Measurements from ENCODE around the gene CALN1.

CALN1 gene

DNA sequence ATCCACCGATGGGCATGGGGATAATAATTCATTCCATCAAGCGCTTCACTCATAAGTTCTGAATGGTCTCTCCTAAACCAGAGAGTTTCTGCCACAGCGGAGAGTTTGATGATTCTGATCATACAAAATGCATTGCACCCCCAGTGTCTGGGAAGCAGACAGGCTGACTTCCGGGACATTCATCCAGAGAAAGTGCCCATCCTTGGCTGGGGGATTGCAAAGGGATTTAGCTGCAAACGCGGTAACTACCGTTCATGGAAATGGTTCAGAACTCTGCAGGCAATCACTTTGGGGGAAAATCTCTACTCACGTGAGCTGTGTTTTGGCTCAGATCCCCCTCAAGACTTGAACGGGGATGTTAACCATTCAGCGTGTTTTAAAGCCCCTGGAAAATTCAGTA lies 33.4 kb upstream of the CALN1 start:
- no peaks in the 10 kb centered on the region for H3K27me3 ChIP-seq (ENCODE audit: insufficient read depth, poor library complexity, severe bottlenecking)
- ATAC-seq (ENCODE audit: low read depth) (no peak), DNase-seq (ENCODE audit: low spot score) (no peak)
- no peaks in the 10 kb centered on the region for H3K4me1 ChIP-seq (ENCODE audit: insufficient read depth, poor library complexity, severe bottlenecking)
- TF ChIP-seq, protein P1, sequence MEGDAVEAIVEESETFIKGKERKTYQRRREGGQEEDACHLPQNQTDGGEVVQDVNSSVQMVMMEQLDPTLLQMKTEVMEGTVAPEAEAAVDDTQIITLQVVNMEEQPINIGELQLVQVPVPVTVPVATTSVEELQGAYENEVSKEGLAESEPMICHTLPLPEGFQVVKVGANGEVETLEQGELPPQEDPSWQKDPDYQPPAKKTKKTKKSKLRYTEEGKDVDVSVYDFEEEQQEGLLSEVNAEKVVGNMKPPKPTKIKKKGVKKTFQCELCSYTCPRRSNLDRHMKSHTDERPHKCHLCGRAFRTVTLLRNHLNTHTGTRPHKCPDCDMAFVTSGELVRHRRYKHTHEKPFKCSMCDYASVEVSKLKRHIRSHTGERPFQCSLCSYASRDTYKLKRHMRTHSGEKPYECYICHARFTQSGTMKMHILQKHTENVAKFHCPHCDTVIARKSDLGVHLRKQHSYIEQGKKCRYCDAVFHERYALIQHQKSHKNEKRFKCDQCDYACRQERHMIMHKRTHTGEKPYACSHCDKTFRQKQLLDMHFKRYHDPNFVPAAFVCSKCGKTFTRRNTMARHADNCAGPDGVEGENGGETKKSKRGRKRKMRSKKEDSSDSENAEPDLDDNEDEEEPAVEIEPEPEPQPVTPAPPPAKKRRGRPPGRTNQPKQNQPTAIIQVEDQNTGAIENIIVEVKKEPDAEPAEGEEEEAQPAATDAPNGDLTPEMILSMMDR (IDR thresholded peaks at IDR 0.05; ENCODE audit: poor library complexity, severe bottlenecking): no peak
- H3K36me3 ChIP-seq (ENCODE audit: low read depth): no peaks in the 10 kb centered on the region
- no peak overlapping the region for H3K4me3 ChIP-seq (ENCODE audit: severe bottlenecking)
- no peaks in the 10 kb centered on the region for H3K9me3 ChIP-seq (ENCODE audit: severe bottlenecking)
- no peak overlapping the region for H3K27ac ChIP-seq (ENCODE audit: poor library complexity, severe bottlenecking)

DNA sequence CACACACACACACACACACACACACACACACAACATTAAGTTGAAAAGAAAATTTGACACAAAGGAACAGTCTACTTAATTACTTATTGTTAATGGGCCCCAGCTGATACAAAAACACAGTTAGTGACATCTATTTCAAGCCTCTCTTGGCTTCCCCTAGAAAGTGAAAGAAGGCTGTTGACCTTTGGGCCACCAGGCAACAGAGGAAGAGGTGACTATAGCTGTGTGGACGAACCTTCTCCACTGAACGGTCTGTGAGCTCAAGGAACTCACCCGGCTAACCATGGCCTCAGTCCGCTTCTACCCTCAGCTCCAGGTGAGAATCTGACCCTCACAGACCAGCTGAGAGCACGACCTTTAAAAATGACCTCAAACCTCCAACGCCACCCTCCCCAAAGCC lies 32.9 kb upstream of the CALN1 start:
- ATAC-seq (ENCODE audit: low read depth) (no peak), DNase-seq (ENCODE audit: low spot score) (no peak)
- Histone ChIP-seq H3K4me1 (ENCODE audit: insufficient read depth, poor library complexity, severe bottlenecking) (no peaks in the 10 kb centered on the region), H3K27ac (ENCODE audit: poor library complexity, severe bottlenecking) (no peak overlapping the region), H3K4me3 (ENCODE audit: severe bottlenecking) (no peak overlapping the region), H3K36me3 (ENCODE audit: low read depth) (no peaks in the 10 kb centered on the region), H3K27me3 (ENCODE audit: insufficient read depth, poor library complexity, severe bottlenecking) (no peaks in the 10 kb centered on the region), H3K9me3 (ENCODE audit: severe bottlenecking) (no peaks in the 10 kb centered on the region)
- TF ChIP-seq, protein P1 (IDR thresholded peaks at IDR 0.05; ENCODE audit: poor library complexity, severe bottlenecking): no peak

DNA sequence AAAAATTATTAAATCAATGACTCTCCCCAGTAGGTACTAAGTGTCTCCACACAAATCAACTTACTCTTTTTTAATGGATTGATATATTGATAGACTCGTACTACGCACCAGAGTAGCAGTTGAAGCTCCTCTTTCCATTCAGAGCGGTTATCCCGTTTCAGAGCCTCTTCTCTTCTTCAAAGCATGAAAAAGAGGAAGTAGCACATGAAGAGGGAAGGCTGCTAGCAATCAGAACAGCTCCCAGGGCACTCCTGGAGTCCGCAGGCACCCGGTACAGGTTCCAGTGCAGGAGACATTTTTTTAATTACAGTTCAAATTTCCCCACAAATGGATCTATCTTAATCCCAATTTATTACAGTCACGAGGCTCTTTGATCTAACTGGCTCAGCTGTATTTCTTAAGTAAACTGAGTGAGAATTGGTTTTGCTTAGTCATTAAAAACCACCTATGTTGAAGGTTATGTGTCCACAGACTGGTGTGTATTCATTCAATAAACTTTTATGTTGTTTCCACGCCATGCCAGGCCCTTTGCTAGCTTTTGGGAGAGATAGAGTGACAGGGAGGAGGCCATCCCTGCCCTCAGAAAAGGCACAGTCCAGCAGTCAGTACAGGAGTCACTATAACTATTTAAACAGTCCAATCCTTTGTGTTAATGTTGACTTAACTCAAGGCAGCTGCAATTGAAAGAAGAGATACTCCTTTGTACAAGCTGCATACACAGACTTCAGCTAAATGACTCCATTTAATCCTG lies 32.1 kb upstream of the CALN1 start:
- no peaks in the 10 kb centered on the region for H3K27me3 ChIP-seq (ENCODE audit: insufficient read depth, poor library complexity, severe bottlenecking)
- H3K27ac ChIP-seq (ENCODE audit: poor library complexity, severe bottlenecking): no peak overlapping the region
- no peak for ATAC-seq (ENCODE audit: low read depth)
- TF ChIP-seq, protein P1 (IDR thresholded peaks at IDR 0.05; ENCODE audit: poor library complexity, severe bottlenecking): no peak
- H3K36me3 ChIP-seq (ENCODE audit: low read depth): no peaks in the 10 kb centered on the region
- DNase-seq (ENCODE audit: low spot score): no peak
- H3K4me3 ChIP-seq (ENCODE audit: severe bottlenecking): no peak overlapping the region
- no peaks in the 10 kb centered on the region for H3K9me3 ChIP-seq (ENCODE audit: severe bottlenecking)
- no peaks in the 10 kb centered on the region for H3K4me1 ChIP-seq (ENCODE audit: insufficient read depth, poor library complexity, severe bottlenecking)

DNA sequence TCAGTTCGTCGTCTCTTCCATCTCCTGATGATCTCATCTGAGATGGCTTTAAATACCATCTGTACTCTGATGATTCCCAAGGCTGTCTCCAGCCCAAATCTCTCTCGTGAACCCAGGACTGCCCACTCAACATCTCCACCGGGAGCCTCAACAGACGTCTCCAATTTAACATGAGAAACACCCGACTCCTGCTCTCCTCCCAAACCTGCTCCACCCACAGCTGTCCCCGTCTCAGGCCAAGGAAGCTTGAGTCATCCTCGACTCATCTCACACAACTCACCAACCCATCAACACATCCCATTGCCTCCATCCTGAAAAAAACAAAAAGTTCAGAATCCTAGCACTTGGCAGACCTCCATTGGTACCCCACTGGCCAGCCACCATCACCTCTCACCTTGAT lies 29.7 kb upstream of the CALN1 start:
- no peak overlapping the region for H3K27ac ChIP-seq (ENCODE audit: poor library complexity, severe bottlenecking)
- no peaks in the 10 kb centered on the region for H3K9me3 ChIP-seq (ENCODE audit: severe bottlenecking)
- H3K4me3 ChIP-seq (ENCODE audit: severe bottlenecking): no peak overlapping the region
- no peaks in the 10 kb centered on the region for H3K4me1 ChIP-seq (ENCODE audit: insufficient read depth, poor library complexity, severe bottlenecking)
- TF ChIP-seq, protein P1 (IDR thresholded peaks at IDR 0.05; ENCODE audit: poor library complexity, severe bottlenecking): no peak
- H3K36me3 ChIP-seq (ENCODE audit: low read depth): no peaks in the 10 kb centered on the region
- no peak for DNase-seq (ENCODE audit: low spot score)
- no peaks in the 10 kb centered on the region for H3K27me3 ChIP-seq (ENCODE audit: insufficient read depth, poor library complexity, severe bottlenecking)
- ATAC-seq (ENCODE audit: low read depth): no peak

DNA sequence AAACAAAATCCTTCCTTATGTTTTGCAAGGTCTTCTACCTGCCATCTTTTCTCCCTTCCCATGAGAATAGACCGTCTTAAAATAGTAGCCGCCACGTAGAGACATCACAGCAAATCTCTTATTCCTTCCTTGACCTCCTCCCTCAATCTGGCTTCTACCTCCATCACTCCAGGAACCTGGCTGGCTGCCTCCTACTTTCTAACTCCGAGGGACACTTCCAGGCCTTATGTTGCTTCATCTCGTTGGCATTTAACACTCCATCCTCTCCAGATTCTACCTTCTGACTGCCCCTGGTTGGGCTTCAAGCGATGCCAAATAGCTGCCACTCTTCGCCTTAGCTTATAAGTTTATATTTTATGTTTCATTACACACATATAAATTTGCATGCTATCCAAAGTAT lies 26.4 kb upstream of the CALN1 start:
- TF ChIP-seq, protein P1 (IDR thresholded peaks at IDR 0.05; ENCODE audit: poor library complexity, severe bottlenecking): no peak
- no peak for ATAC-seq (ENCODE audit: low read depth)

More for the DNA sequence above, 26.4 kb upstream of the CALN1 start:
- no peaks in the 10 kb centered on the region for H3K9me3 ChIP-seq (ENCODE audit: severe bottlenecking)
- H3K27me3 ChIP-seq (ENCODE audit: insufficient read depth, poor library complexity, severe bottlenecking): no peaks in the 10 kb centered on the region
- H3K4me3 ChIP-seq (ENCODE audit: severe bottlenecking): no peak overlapping the region
- no peak for DNase-seq (ENCODE audit: low spot score)
- no peaks in the 10 kb centered on the region for H3K4me1 ChIP-seq (ENCODE audit: insufficient read depth, poor library complexity, severe bottlenecking)
- no peaks in the 10 kb centered on the region for H3K36me3 ChIP-seq (ENCODE audit: low read depth)
- no peak overlapping the region for H3K27ac ChIP-seq (ENCODE audit: poor library complexity, severe bottlenecking)

Measured in RWPE2 (cell line).